ENCODE measurements around the gene DNAJC5G.
A peak's percentile ranks its signal among the peaks of the same experiment; 100 is the strongest.
"Not testable (repeated sequence)": the region's sequence is repeated elsewhere in the genome, so short reads cannot be mapped to it uniquely, and the experiment has no call there.

DNAJC5G gene

DNA sequence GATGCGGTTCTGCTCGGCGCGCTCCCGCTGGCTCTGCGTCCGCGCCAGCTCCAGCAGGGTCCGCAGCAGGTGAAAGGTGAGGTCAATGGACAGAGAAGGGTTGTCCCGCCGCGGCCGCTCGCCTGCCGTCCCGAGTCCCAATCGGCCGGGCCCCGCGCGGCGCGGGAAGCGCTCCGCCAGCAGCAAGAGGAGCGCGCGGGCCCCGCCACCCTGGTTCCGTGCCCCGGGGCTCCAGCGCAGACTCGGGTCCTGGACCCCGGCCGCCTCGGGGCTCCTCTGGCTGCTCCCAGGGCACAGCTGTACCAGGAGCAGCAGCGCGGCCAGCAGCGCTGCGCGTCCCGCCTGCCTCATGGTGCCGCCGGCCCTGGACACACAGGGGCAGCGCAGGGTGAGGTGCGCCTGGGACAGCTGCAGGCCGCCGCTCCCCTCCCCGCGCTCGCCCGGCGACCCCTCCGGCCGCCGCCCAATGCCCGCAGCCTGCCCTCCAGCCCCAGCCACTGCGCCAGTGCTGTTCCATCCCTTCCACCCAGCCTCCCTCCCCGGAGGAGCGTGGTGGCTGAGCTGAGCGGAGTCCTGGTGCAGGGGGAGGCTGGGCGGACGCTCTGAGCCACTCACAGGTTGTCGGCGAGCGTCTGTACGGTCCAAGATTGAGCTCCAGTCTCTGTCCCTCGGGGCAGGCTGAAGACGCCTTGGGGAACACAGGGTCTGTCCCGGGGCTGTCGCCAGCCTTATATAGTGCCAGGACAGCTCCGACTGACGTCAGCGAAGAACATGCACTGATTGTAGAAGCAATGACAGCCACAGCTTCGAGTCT is 32.5 kb downstream of the DNAJC5G start:
- DNase-seq (ENCODE audit: low read depth, low spot score), result peak; percentile 67

DNA sequence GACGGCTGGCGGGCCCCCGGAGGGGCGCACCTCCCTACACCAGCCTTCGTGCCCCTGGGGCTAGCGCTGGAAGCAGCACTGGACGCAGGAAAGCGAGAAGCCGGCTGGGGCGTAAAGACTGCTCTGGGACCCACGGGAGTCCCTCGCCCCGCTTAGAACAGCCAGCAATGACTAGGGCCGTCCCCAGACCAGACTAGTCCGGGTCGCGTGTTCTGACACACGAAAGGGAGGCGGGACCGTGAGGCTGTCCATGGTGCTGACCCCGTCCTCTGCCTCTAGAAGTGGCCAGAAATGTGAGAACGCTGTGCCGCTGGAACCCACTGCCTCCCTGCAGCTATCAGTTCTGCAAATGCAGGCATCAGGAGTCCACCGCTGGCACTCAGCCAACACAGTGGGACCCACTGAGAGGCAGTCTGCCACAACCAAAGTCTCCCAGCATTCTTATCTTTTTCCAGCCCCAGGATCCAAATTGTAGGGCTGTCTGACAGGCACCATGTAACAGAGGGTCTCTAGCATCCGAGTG is 33.2 kb downstream of the DNAJC5G start, which contains the start of gene UCN:
UCN (minus strand) TSS at position 87 of the 523 bp plus-strand sequence. CDS start 550 bp downstream, outside the sequence.
- DNase-seq (ENCODE audit: low read depth, low spot score), result peak; percentile 83

DNA sequence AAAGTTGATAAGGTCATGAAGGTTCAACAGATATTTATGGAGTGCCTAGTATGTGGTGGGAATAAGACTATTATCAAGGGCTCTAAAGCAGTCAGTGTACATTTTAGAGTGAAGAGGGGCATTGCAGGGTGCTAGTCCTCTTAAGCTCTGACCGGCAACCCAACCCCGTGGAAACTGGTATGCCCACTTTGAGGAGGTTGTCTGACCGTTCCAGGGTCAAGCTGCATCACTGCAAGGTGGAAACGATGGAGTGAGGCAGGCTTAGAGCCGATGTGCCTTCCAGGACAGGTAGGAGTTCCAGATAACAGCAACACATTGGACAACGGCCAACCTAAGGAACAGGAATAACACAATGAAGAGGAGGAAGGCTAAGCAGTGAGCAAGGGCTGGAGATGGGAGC is 34.4 kb downstream of the DNAJC5G start:
- DNase-seq (ENCODE audit: low read depth, low spot score), result no peak

DNA sequence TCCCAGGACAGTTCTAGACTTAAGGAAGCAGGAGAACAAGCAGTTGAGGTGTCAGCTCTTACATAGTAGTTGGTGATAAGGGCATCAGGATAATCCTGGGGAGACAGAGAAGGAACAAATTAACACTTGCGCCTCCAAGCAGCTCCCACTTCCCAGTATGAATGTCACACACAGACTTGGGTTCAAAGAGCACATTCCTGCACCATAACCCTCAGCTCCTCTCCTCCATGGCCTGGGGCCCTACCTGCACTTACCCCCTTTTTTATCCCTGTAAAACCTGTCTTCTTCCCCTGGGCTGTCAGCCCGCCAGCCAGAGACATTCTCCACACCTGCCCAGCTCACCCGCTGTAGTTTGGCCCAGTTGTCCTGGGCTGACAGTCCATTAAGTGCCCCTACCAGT is 36.9 kb downstream of the DNAJC5G start:
- DNase-seq (ENCODE audit: low read depth, low spot score), result no peak

DNA sequence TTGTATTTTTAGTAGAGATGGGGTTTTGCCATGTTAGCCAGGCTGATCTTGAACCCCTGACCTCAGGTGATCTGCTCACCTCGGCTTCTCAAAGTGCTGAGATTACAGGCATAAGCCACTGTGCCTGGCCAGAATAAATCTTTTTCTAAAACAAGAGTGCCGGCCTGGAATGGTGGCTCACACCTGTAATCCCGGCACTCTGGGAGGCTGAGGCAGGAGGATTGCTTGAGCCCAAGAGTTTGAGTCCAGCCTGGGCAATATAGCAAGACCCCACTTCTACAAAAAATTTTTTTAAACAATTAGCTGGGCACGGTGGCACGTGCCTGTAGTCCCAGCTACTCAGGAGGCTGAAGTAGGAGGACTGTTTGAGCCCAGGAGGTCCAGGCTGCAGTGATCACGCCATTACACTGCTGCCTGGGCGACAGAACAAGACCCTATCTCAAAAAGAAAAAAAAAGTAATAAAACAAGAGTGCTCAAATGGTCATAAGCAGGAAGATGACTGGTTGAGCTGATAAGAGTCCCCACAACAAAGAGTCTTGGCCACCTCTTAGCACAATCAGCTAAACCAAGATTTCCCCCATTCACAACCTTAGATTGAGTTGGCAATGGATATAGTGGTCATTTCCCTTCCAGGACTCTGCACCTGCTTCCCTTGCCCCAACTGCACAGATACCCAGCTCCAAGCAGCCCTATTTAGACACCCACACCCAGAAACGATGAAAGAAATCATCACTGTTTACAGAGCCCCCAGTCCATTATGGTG is 38.8 kb downstream of the DNAJC5G start:
- no peak for DNase-seq (ENCODE audit: low read depth, low spot score)

DNA sequence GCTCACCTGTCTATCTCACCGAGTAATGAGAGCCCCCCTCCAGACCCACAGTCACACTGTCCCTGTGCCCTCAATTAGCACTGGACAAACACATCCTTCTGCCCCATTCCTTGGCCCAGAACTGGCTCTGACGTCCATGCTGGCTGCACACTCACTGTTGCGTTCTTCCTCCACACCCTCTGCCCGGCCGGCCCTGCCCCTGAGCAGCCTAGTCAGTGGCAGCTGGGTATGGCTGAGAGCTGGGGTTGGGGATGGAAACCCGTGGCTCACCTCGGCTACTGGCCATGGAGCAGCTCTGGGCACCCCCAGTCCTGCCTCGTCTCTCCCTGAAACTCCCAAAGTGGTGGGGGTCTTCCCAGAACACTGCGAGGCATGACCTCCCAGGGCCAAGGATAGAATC is 39.5 kb downstream of the DNAJC5G start:
- DNase-seq (ENCODE audit: low read depth, low spot score), result no peak

DNA sequence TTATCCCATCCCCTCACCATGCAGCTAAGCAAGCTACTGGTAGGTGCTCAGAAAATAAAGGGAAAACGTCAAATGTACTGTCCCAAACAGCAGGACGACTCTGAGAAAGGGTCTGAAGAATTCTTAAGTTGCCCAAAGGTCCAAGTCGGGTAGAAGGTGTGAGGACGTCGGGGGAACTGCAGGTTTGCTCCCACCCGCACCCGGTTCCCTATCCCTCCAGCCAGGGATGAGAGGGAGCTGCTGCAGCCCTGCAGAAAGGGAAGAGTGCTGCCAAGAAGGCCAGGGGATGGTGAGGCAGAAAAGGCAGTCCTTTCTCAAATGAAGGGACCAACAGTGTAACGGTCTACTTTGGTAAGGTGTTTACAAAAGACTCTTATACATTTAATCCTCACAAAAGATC is 39.9 kb downstream of the DNAJC5G start:
- no peak for DNase-seq (ENCODE audit: low read depth, low spot score)

DNA sequence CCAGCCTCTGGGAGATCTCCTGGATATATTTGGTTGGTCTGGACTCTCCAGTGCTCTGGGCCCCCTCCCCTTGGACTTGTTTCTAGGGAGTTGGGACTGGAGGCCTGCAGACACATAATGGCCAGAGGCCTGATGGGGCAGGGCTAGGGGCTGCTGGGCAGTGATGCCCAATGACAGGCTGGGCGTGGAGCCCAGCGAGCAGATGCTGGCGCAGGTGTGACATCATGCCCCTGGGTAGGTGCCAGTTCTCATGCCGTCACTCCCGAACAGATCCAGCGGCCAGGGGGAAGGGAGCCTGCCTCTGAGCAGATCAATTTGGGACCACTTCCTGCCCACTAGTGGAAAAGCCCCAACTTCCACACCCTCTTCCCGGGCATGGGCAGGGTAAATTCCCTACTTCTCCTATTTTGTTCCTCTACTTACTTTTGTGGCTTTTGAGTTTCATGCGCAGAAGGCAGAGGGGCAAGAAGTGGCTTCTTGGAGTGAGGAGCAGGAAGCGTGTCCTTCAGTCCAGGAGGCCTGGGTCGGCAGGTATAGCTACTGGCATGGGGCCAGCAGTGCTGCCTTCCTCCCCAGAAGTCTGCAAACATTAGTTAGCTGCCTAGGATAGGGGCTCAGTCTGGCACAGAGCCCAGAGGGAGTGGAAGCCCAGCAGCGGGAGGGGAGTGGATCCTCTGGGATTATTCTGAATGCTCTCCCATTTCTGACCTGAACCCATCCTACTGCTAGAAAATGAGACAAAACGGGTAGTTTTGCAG is 41.6 kb downstream of the DNAJC5G start:
- DNase-seq (ENCODE audit: low read depth, low spot score), result no peak

DNA sequence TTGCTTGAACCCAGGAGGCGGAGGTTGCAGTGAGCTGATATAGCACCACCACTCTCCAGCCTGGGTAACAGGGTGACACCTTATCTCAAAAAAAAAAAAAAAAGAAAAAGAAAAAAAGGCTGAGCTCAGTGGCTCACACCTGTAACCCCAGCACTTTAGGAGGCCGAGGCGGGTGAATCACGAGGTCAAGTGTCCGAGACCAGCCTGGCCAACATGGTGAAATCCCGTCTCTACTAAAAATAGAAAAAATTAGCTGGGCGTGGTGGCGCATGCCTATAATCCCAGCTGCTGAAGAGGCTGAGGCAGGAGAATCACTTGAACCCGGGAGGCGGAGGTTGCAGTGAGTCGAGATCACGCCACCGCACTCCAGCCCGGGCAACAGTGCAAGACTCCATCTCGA is 44.6 kb downstream of the DNAJC5G start:
- not testable (repeated sequence) for DNase-seq (ENCODE audit: low read depth, low spot score)

DNA sequence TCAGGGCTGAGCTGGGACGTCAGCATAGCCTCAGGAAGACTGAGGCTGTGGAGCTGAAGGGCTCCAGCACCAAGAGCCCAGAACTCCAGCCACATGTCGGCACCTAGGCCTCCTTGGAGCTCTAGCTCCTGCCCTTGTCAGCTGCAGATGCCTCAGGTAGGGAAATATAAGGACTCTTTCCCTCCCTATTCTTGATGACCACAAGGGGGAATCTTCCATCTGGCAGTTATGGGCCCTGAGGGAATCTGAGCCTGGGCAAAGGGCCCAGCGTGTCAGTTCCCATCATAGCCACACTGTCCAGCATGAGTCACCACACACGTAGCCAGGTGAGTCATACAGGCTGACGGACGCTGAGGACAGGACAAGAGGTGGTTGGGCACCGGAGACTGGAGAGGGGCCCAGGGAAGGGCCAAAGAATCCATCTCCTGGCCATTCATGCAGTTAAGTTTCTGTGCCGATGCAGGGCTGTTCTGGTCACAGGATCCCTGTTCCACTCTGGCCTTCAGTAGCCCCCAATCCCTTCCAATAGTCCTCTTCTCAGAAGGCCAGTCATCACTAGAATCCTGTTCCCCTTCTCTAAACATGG is 45.8 kb downstream of the DNAJC5G start:
- peak; percentile 89 for DNase-seq (ENCODE audit: low read depth, low spot score)

DNA sequence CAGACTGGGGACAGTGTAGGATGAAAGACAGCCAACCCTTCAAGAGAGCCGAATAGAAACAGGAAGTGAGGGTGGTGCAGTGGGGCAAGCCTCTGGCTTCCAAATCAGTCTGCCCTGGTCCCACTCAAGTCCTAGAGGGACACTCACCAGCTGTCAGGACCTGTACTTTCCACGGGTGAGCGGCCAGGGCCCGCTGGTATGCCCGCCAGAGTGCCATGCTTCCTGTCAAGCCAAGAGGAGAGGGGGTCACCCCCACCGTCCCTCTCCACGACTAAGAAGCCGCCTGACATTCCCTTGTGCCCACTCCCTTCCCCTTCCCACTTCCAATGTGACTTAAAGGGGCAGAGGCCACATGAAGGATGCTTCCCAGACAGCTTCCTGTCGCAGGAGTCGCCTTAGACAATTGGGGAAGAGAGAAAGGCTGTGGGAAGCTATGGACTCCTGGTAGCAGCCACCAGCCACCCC is 47.1 kb downstream of the DNAJC5G start:
- peak; percentile 19 for DNase-seq (ENCODE audit: low read depth, low spot score)

DNA sequence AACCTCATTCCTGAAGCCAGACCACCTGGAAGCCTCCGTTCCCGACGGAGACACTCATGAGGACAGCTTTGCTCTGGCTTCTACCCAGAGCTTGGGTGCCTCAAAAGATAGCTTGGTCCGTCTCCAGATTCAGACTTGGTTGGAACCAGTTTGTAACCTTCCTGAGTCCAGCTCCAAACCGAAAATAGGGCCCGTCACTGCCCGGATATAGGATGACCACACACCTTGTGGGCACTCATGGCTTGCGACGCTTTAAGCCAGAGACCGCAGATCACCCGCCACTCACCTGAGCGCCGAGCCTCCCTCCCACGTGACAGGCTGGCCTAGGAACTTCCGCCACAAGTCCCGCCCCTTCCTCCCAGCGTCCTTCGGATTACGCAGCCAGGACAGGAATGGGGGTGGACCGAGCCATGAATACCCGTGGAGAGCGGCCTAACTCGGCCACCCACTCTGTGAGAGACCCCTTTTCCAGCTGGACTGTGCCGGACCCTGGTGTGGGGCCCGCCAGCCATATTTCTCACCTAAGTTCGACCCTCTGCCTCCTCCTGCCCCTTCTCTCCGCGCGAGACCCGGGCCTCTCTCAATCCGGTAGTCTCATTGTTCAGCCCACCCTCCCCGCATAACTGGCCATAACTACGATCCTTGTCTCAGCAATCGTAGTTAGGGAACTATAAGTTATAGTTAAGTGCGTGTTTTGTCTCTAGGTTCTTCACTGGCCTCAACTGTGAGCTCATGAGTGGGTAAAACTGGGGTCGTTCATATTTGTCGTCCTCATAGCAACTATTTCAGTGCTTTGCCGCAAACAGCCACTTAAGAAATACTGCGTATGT is 47.7 kb downstream of the DNAJC5G start, which contains the start of gene MPV17:
MPV17 (minus strand) TSS at position 332 of the 830 bp plus-strand sequence. CDS start 580 bp downstream, outside the sequence.
- DNase-seq (ENCODE audit: low read depth, low spot score), result peak; percentile 95

DNA sequence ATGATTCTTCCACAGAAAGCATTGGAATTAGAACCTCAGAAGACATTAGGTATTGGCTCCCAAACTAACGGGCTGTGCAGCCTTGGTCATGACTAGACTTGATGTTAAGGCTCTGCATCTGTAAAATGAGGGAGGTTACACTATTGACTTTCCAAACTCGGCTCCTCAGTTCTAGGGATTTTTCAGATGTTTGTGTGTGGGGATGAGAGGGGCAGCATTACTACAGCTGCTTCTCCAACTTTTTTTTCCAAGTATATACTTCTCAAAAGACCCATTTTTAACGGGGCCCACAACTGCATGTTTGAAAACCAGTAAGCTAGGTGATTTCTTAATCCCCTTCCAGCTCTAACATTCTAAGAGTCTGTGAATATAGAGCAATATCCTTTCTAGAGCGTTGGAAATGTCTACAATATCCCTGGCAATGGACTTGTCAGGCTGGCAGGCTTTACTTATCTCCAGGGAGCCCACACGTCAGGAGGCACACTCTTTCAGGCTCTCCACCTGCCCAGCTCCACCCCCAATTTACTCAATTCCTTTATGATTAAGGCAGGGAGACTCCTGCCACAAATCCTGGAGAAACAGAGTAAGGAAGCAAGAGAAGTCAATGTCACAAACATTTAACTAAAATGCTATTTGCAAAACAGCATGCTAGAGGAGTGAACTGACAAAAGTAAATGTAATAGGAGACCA is 48.5 kb downstream of the DNAJC5G start:
- no peak for DNase-seq (ENCODE audit: low read depth, low spot score)

DNA sequence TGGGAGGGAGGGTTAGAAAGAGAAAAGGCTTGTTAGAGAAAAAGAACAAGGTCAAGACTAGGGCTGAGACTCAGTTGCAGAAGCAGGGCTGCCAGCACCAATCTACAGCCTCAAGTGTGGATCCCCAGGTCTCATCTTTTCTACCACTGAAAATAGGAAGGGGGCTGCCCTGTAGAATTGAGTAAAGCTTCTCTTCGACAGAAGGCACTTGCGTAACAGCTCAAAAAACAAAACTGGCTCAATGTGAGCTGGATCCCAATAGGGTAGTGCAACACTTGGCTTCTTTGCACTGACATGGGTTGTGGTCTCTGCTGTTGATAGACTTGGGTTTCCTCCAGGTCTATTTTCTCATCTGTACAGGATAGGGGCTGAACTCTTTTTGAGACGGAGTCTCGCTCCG is 49.5 kb downstream of the DNAJC5G start:
- DNase-seq (ENCODE audit: low read depth, low spot score), result no peak

Measured in ELF-1 (cell line).